Neural progenitor cell (in vitro differentiated cells): ENCODE results near the gene FBXW11.

Source experiments
- CTCF ChIP-seq: fragments of 200-600 bp; sonication (generic); IDR thresholded peaks from 2 replicates; pipeline ENCODE4 v1.5.1; 2017; ENCODE audit warnings: antibody characterized with exemption, mild to moderate bottlenecking
- EZH2 ChIP-seq: fragments of 200-600 bp; sonication (generic); IDR thresholded peaks from 2 replicates; pipeline ENCODE4 v1.6.1; 2017; ENCODE audit warnings: antibody characterized with exemption, mild to moderate bottlenecking, moderate library complexity
- EZH2phosphoT487 ChIP-seq: fragments of 200-600 bp; sonication (generic); IDR thresholded peaks from 2 replicates; pipeline ENCODE4 v1.6.1; 2017; ENCODE audit warnings: antibody characterized with exemption

DNA sequence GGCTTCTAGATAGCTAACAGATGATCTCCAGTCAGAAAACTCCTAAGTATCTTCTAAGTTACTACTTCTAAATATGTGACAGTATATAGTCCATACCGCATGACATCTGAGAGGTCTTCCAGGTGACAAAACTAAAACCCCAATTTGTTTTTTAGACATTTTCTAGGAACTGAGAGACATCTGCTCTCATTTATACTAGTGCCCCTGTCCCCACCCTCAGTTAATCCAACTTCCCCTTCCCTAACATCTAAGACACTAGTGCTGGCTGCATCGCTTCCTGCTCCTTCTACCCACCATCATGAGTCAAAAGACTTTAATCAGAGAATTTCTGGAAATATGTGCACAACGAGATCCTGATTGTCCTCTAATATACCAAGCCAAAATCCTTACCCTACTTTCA lies 37.9 kb downstream of the FBXW11 start:
- TF ChIP-seq CTCF (no peak), EZH2phosphoT487 (no peak), EZH2 (no peak)
